GM12878 (cell line): ENCODE data around the gene SMARCC1. TPM values are rescaled to one million over a fixed set of nuclear protein-coding genes. Genes with fewer than 3 reads are reported as not detected.

Source experiments
- ATAC-seq: fragments of 200-7000 bp; cut with Tn5 transposase; 3 replicates; pipeline ENCODE4 v1.9.1; 2020; ENCODE audit warnings: mild to moderate bottlenecking, moderate library complexity
- BruUV-seq: library from RNA; stranded (reverse); fragments of 400-500 nt; replicated peaks from 2 replicates; lab custom pipeline; 2021; lab: Mats Ljungman, UMichigan
- CTCF ChIA-PET: fragments of 300-600 bp; sonication (Branson Sonifier 250); formaldehyde crosslinking; extraction: SDS; loops from one replicate; lab custom pipeline; 2021; ENCODE audit warnings: inconsistent platforms; lab: Yijun Ruan, JAX
- POLR2A ChIA-PET: fragments of 350-600 bp; formaldehyde crosslinking; extraction: SDS; loops from one replicate; lab custom pipeline; 2021; ENCODE audit warnings: inconsistent platforms; lab: Charles Lee
- RAD21 ChIA-PET: fragments of 300-600 bp; sonication (Branson Sonifier 250); formaldehyde crosslinking; loops from one replicate; lab custom pipeline; 2023; ENCODE audit warnings: antibody characterized with exemption; ENCODE audit not compliant: unreplicated experiment; lab: Charles Lee
- SMC1A ChIA-PET: fragments of 300-600 bp; sonication (Branson Sonifier 250); formaldehyde crosslinking; loops from one replicate; lab custom pipeline; 2023; ENCODE audit not compliant: unreplicated experiment, uncharacterized antibody; lab: Charles Lee
- DNase-seq: peaks from one replicate; pipeline ENCODE4 v3.0.0-alpha.2; 2011; ENCODE audit warnings: low read depth, low spot score
- FAIRE-seq: peaks from 3 replicates; lab custom pipeline; 2011; peaks lifted over from hg19 to GRCh38; lab: Jason Lieb, UNC
- H2AFZ ChIP-seq: 2 replicates; pipeline ENCODE4 v1.6.0; 2011; ENCODE audit warnings: low read depth, low read length, control low read depth; ENCODE audit not compliant: control insufficient read depth
- H3K27ac ChIP-seq: 2 replicates; pipeline ENCODE4 v1.5.1; 2011; ENCODE audit warnings: control low read depth; ENCODE audit not compliant: control insufficient read depth, insufficient read depth
- H3K27me3 ChIP-seq, 2 experiments: replicated peaks in 1 of 2; 2 replicates each; pipeline versions ENCODE4 v1.6.0 to v1.6.1; 2011; ENCODE audit warnings: low read length in 1 of 2; ENCODE audit not compliant: control insufficient read depth in 2 of 2, insufficient read depth in 2 of 2
- H3K36me3 ChIP-seq, 2 experiments: 2 replicates each; pipeline ENCODE4 v1.5.1; 2011; ENCODE audit warnings: low read length in 1 of 2; ENCODE audit not compliant: control insufficient read depth in 2 of 2, insufficient read depth in 2 of 2
- H3K4me1 ChIP-seq: 2 replicates; pipeline ENCODE4 v1.6.1; 2011; ENCODE audit warnings: mild to moderate bottlenecking, low read length, moderate library complexity, mixed read lengths; ENCODE audit not compliant: control insufficient read depth, insufficient read depth
- H3K4me2 ChIP-seq: 2 replicates; pipeline ENCODE4 v1.6.0; 2011; ENCODE audit warnings: control low read depth; ENCODE audit not compliant: control insufficient read depth, insufficient read depth
- H3K4me3 ChIP-seq: fragments of 200-600 bp; sonication (generic); 2 replicates; pipeline ENCODE4 v1.5.1; 2016
- H3K79me2 ChIP-seq: 2 replicates; pipeline ENCODE4 v1.6.0; 2011; ENCODE audit warnings: low read length; ENCODE audit not compliant: control insufficient read depth, insufficient read depth
- H3K9ac ChIP-seq: 2 replicates; pipeline ENCODE4 v1.8.0; 2011; ENCODE audit warnings: low read length, control low read depth, mixed read lengths; ENCODE audit not compliant: control insufficient read depth, insufficient read depth
- H3K9me3 ChIP-seq: replicated peaks from 3 replicates; pipeline ENCODE4 v1.5.1; 2011; ENCODE audit warnings: mild to moderate bottlenecking, low read length; ENCODE audit not compliant: control insufficient read depth, insufficient read depth
- H4K20me1 ChIP-seq: 2 replicates; pipeline ENCODE4 v1.6.0; 2011; ENCODE audit not compliant: control insufficient read depth, insufficient read depth
- ATF2 ChIP-seq: IDR thresholded peaks from 2 replicates; pipeline ENCODE4 v1.6.1; 2012; ENCODE audit warnings: low read length, inconsistent platforms
- BCLAF1 ChIP-seq: fragments of 450-650 bp; IDR thresholded peaks from 2 replicates; pipeline ENCODE4 v1.6.1; 2017; ENCODE audit warnings: antibody characterized with exemption, mild to moderate bottlenecking, moderate library complexity
- ETV6 ChIP-seq, 2 experiments: fragments of 450-650 bp in 1 of 2; IDR thresholded peaks in 1 of 2; conservative IDR thresholded peaks in 1 of 2; 2 replicates each; pipeline ENCODE4 v1.6.1; 2014; ENCODE audit warnings: antibody characterized with exemption in 1 of 2, borderline replicate concordance in 1 of 2, low read depth in 1 of 2, mild to moderate bottlenecking in 1 of 2, moderate library complexity in 1 of 2
- GATAD2B ChIP-seq: fragments of 450-650 bp; conservative IDR thresholded peaks from 2 replicates; pipeline ENCODE4 v1.6.1; 2017; ENCODE audit warnings: low read depth, mild to moderate bottlenecking, moderate library complexity
- HSF1 ChIP-seq: fragments of 150-350 bp; IDR thresholded peaks from 2 replicates; pipeline ENCODE4 v1.6.1; 2014; ENCODE audit warnings: mild to moderate bottlenecking, low read depth, low read length
- MTA3 ChIP-seq: IDR thresholded peaks from 2 replicates; pipeline ENCODE4 v1.6.1; 2012; ENCODE audit warnings: low read length, inconsistent platforms, borderline replicate concordance
- NKRF ChIP-seq: fragments of 450-650 bp; conservative IDR thresholded peaks from 2 replicates; pipeline ENCODE4 v1.6.1; 2017; ENCODE audit warnings: mild to moderate bottlenecking, moderate library complexity
- PML ChIP-seq: IDR thresholded peaks from 2 replicates; pipeline ENCODE4 v1.6.1; 2012; ENCODE audit warnings: low read length, inconsistent platforms
- WGBS: methylation state at CpG from one replicate; pipeline ENCODE4 v1.1.6; 2016; ENCODE audit warnings: low lambda C conversion rate; ENCODE audit not compliant: insufficient replicate concordance, insufficient coverage; ENCODE audit errors: missing lambda C conversion rate; 5-methylcytosine and 5-hydroxymethylcytosine counted together
- in situ Hi-C: fragments of 300-500 bp; cut with MboI; formaldehyde crosslinking; loops from 9 replicates; pipeline ENCODE4 v1.14.3; 2018; ENCODE audit warnings: mixed read lengths
- intact Hi-C: fragments of 100-400 bp; cut with micrococcal nuclease; formaldehyde crosslinking; loops from one replicate; pipeline ENCODE4 v1.14.2; 2022; ENCODE audit not compliant: unreplicated experiment
- polyA plus RNA-seq, 11 experiments: library from polyadenylated mRNA; depleted of rRNA in 4 of 11; unstranded in 6 of 11; stranded (reverse) in 5 of 11; fragments of >200 nt; fragmentation: Nextera tagmentation in 4 of 11; fragmentation: Illumina TruSeq in 1 of 11; extraction: Ambion mirVana in 4 of 11; extraction: Trizol in 1 of 11; gene quantifications; 1 replicate in 1 of 11; 2 replicates in 10 of 11; pipeline versions ENCODE4 v1.2.1 to v1.2.3, GENCODE V29; 2011 to 2016; ENCODE audit warnings: inconsistent platforms in 2 of 11, missing spikeins in 2 of 11, low read depth in 1 of 11
- total RNA-seq, 4 experiments: library from RNA; depleted of rRNA in 3 of 4; stranded (reverse); fragments of >200 nt in 3 of 4; fragmentation: Illumina TruSeq in 1 of 4; extraction: Trizol in 1 of 4; gene quantifications; 2 replicates each; pipeline versions ENCODE4 v1.2.1 to v1.2.3, GENCODE V29; 2013 to 2021

SMARCC1 gene
- total and polyA plus RNA-seq, 10 of the 15 experiments (the other 5 are each of a cell fraction or from before 2014, with no cell fraction given), result 26.6 to 147 (median 57.1) TPM

GRCh38 chr3:47794544-47794943 lies 12.9 kb upstream of the SMARCC1 start (continued):
- no peak for TF ChIP-seq NKRF
- TF ChIP-seq GATAD2B, result no peak
- TF ChIP-seq HSF1, result no peak
- TF ChIP-seq ATF2, result no peak
- TF ChIP-seq MTA3, result no peak
- TF ChIP-seq PML, result no peak

- DNase-seq (no peak), ATAC-seq (no peak)
- H3K36me3 ChIP-seq, result no peaks in the 10 kb centered on the region
- no peak overlapping the region for H3K4me2 ChIP-seq
- H4K20me1 ChIP-seq, result no peaks in the 10 kb centered on the region
- H3K27ac ChIP-seq, result no peak overlapping the region
- SMC1A ChIA-PET, result interaction anchor here (0.9 kb wide), 1 partner anchor 12 kb away, joined by 3 read pairs; no protein-coding TSS in a partner anchor
- H3K9ac ChIP-seq, result no peak overlapping the region
- POLR2A ChIA-PET, result interaction anchor here (0.6 kb wide), 1 partner anchor 87 kb away, joined by 3 read pairs; no protein-coding TSS in a partner anchor
- intact Hi-C loops, result no loop called here
- H3K9me3 ChIP-seq, result no peaks in the 10 kb centered on the region; the same call in 2 of the 3 replicates
- H3K4me1 ChIP-seq, result no peaks in the 10 kb centered on the region
- no peak overlapping the region for H2AFZ ChIP-seq
- H3K79me2 ChIP-seq, result no peaks in the 10 kb centered on the region
- 81% methylated on average over 2 of the region's 2 CpGs for WGBS
- CTCF ChIA-PET, result interaction anchor here (0.6 to 5.6 kb wide), 2 partner anchors 169 to 271 kb away, joined by 3 to 28 read pairs; no protein-coding TSS in a partner anchor
- no TSS peak for BruUV-seq
- TF ChIP-seq BCLAF1 (no peak), ETV6 (conservative IDR thresholded peaks at IDR 0.05 in 1 of 2, IDR thresholded peaks at IDR 0.05 in 1 of 2; ENCODE audit: borderline replicate concordance in 1 of 2, low read depth in 1 of 2) (no peak)
- TF ChIP-seq, all 136 proteins: peak for 0
- in situ Hi-C loops, result no loop called here
- H3K4me3 ChIP-seq, result no peak overlapping the region
- H3K27me3 ChIP-seq, result no peaks in the 10 kb centered on the region; a peak in 1 of 4 replicates
- RAD21 ChIA-PET, result no interaction called here
- no peak for FAIRE-seq
These were observed 11.0 kb upstream of the SMARCC1 start for GRCh38 chr3:47792699-47793098.
